ENCODE data around the gene SULT1B1.

The SULT1B1 gene

GRCh38 chr4:69748173-69748572, 12.2 kb downstream of the SULT1B1 start:
- H3K36me3 ChIP-seq (ENCODE audit: insufficient read depth, low read length) = no peaks in the 10 kb centered on the region
- H3K27me3 ChIP-seq (ENCODE audit: insufficient read depth, low read length) = no peaks in the 10 kb centered on the region
- no peaks in the 10 kb centered on the region for H3K4me1 ChIP-seq (ENCODE audit: insufficient read depth, low read length)
- no peak overlapping the region for H3K27ac ChIP-seq (ENCODE audit: low read depth, low read length)
- H3K9ac ChIP-seq (ENCODE audit: low read depth, low read length) = no peak overlapping the region
- WGBS = no CpG with 5 or more reads among the region's 1 CpG
- H3K4me3 ChIP-seq (ENCODE audit: low read length) = no peak overlapping the region
- no peaks in the 10 kb centered on the region for H3K9me3 ChIP-seq (ENCODE audit: insufficient read depth, low read depth, low read length)

- H3K36me3 ChIP-seq (ENCODE audit: insufficient read depth, low read length) = no peaks in the 10 kb centered on the region
- H3K9me3 ChIP-seq (ENCODE audit: insufficient read depth, low read depth, low read length) = peaks cover 5% of the 10 kb centered on the region; the same call in 1 of the 2 replicates
- H3K4me1 ChIP-seq (ENCODE audit: insufficient read depth, low read length) = no peaks in the 10 kb centered on the region
- no peak overlapping the region for H3K27ac ChIP-seq (ENCODE audit: low read depth, low read length)
- WGBS = 77% methylated on average over 11 of the region's 11 CpGs
- H3K4me3 ChIP-seq (ENCODE audit: low read length) = no peak overlapping the region
- H3K27me3 ChIP-seq (ENCODE audit: insufficient read depth, low read length) = no peaks in the 10 kb centered on the region
- H3K9ac ChIP-seq (ENCODE audit: low read depth, low read length) = no peak overlapping the region
Measured at GRCh38 chr4:69744157-69744478, 16.3 kb downstream of the SULT1B1 start.

- H3K4me3 ChIP-seq (ENCODE audit: low read length) = no peak overlapping the region
- no peak overlapping the region for H3K27ac ChIP-seq (ENCODE audit: low read depth, low read length)
- WGBS = 94% methylated on average over 13 of the region's 13 CpGs
- no peaks in the 10 kb centered on the region for H3K27me3 ChIP-seq (ENCODE audit: insufficient read depth, low read length)
- no peaks in the 10 kb centered on the region for H3K36me3 ChIP-seq (ENCODE audit: insufficient read depth, low read length)
- H3K4me1 ChIP-seq (ENCODE audit: insufficient read depth, low read length) = no peaks in the 10 kb centered on the region
- H3K9ac ChIP-seq (ENCODE audit: low read depth, low read length) = no peak overlapping the region
- peaks cover 5% of the 10 kb centered on the region; the same call in 1 of the 2 replicates for H3K9me3 ChIP-seq (ENCODE audit: insufficient read depth, low read depth, low read length)
Measured at GRCh38 chr4:69743476-69744156, 16.8 kb downstream of the SULT1B1 start.

- no peak overlapping the region for H3K4me3 ChIP-seq (ENCODE audit: low read length)
- no peaks in the 10 kb centered on the region for H3K4me1 ChIP-seq (ENCODE audit: insufficient read depth, low read length)
- H3K27ac ChIP-seq (ENCODE audit: low read depth, low read length) = no peak overlapping the region
- no peak overlapping the region for H3K9ac ChIP-seq (ENCODE audit: low read depth, low read length)
- H3K9me3 ChIP-seq (ENCODE audit: insufficient read depth, low read depth, low read length) = peaks cover 5% of the 10 kb centered on the region; the same call in 1 of the 2 replicates
- H3K27me3 ChIP-seq (ENCODE audit: insufficient read depth, low read length) = no peaks in the 10 kb centered on the region
- no peaks in the 10 kb centered on the region for H3K36me3 ChIP-seq (ENCODE audit: insufficient read depth, low read length)
- WGBS = 96% methylated on average over 9 of the region's 9 CpGs
Measured at GRCh38 chr4:69742596-69742995, 17.8 kb downstream of the SULT1B1 start.

- H3K9me3 ChIP-seq (ENCODE audit: insufficient read depth, low read depth, low read length) = peaks cover 5% of the 10 kb centered on the region; the same call in 1 of the 2 replicates
- H3K36me3 ChIP-seq (ENCODE audit: insufficient read depth, low read length) = no peaks in the 10 kb centered on the region
- 77% methylated on average over 1 of the region's 1 CpG for WGBS
Measured at GRCh38 chr4:69738872-69739271, 21.5 kb downstream of the SULT1B1 start.

GRCh38 chr4:69735119-69735518, 25.3 kb downstream of the SULT1B1 start:
- 95% methylated on average over 4 of the region's 4 CpGs for WGBS
- Histone ChIP-seq H3K9me3 (ENCODE audit: insufficient read depth, low read depth, low read length) (peaks cover 5% of the 10 kb centered on the region; the same call in 1 of the 2 replicates), H3K9ac (ENCODE audit: low read depth, low read length) (no peak overlapping the region), H3K4me1 (ENCODE audit: insufficient read depth, low read length) (no peaks in the 10 kb centered on the region), H3K27me3 (ENCODE audit: insufficient read depth, low read length) (no peaks in the 10 kb centered on the region), H3K27ac (ENCODE audit: low read depth, low read length) (no peak overlapping the region), H3K4me3 (ENCODE audit: low read length) (no peak overlapping the region), H3K36me3 (ENCODE audit: insufficient read depth, low read length) (no peaks in the 10 kb centered on the region)

More at GRCh38 chr4:69738872-69739271, 21.5 kb downstream of the SULT1B1 start:
- Histone ChIP-seq H3K27me3 (ENCODE audit: insufficient read depth, low read length) (no peaks in the 10 kb centered on the region), H3K4me3 (ENCODE audit: low read length) (no peak overlapping the region), H3K27ac (ENCODE audit: low read depth, low read length) (no peak overlapping the region), H3K4me1 (ENCODE audit: insufficient read depth, low read length) (no peaks in the 10 kb centered on the region), H3K9ac (ENCODE audit: low read depth, low read length) (no peak overlapping the region)

GRCh38 chr4:69731847-69732246, 28.6 kb downstream of the SULT1B1 start:
- no CpG with 5 or more reads among the region's 1 CpG for WGBS
- H3K4me3 ChIP-seq (ENCODE audit: low read length) = no peak overlapping the region
- H3K9ac ChIP-seq (ENCODE audit: low read depth, low read length) = no peak overlapping the region
- no peaks in the 10 kb centered on the region for H3K9me3 ChIP-seq (ENCODE audit: insufficient read depth, low read depth, low read length)
- no peaks in the 10 kb centered on the region for H3K27me3 ChIP-seq (ENCODE audit: insufficient read depth, low read length)
- H3K27ac ChIP-seq (ENCODE audit: low read depth, low read length) = no peak overlapping the region
- no peaks in the 10 kb centered on the region for H3K4me1 ChIP-seq (ENCODE audit: insufficient read depth, low read length)
- no peaks in the 10 kb centered on the region for H3K36me3 ChIP-seq (ENCODE audit: insufficient read depth, low read length)

GRCh38 chr4:69731241-69731640, 29.2 kb downstream of the SULT1B1 start:
- Histone ChIP-seq H3K4me1 (ENCODE audit: insufficient read depth, low read length) (0 out of 2 replicates have a peak, but pooled peaks cover 3% of the 10 kb centered on the region), H3K27me3 (ENCODE audit: insufficient read depth, low read length) (no peaks in the 10 kb centered on the region), H3K4me3 (ENCODE audit: low read length) (no peak overlapping the region), H3K36me3 (ENCODE audit: insufficient read depth, low read length) (no peaks in the 10 kb centered on the region), H3K27ac (ENCODE audit: low read depth, low read length) (no peak overlapping the region), H3K9ac (ENCODE audit: low read depth, low read length) (no peak overlapping the region), H3K9me3 (ENCODE audit: insufficient read depth, low read depth, low read length) (no peaks in the 10 kb centered on the region)
- 94% methylated on average over 1 of the region's 1 CpG for WGBS

- Histone ChIP-seq H3K9ac (ENCODE audit: low read depth, low read length) (no peak overlapping the region), H3K36me3 (ENCODE audit: insufficient read depth, low read length) (no peaks in the 10 kb centered on the region), H3K4me1 (ENCODE audit: insufficient read depth, low read length) (0 out of 2 replicates have a peak, but pooled peaks cover 3% of the 10 kb centered on the region), H3K9me3 (ENCODE audit: insufficient read depth, low read depth, low read length) (no peaks in the 10 kb centered on the region), H3K4me3 (ENCODE audit: low read length) (no peak overlapping the region), H3K27ac (ENCODE audit: low read depth, low read length) (no peak overlapping the region), H3K27me3 (ENCODE audit: insufficient read depth, low read length) (no peaks in the 10 kb centered on the region)
Measured at GRCh38 chr4:69730002-69730401, 30.4 kb downstream of the SULT1B1 start.

- Histone ChIP-seq H3K27me3 (ENCODE audit: insufficient read depth, low read length) (no peaks in the 10 kb centered on the region), H3K27ac (ENCODE audit: low read depth, low read length) (no peak overlapping the region), H3K4me3 (ENCODE audit: low read length) (no peak overlapping the region), H3K9ac (ENCODE audit: low read depth, low read length) (no peak overlapping the region), H3K9me3 (ENCODE audit: insufficient read depth, low read depth, low read length) (no peaks in the 10 kb centered on the region), H3K36me3 (ENCODE audit: insufficient read depth, low read length) (no peaks in the 10 kb centered on the region), H3K4me1 (ENCODE audit: insufficient read depth, low read length) (0 out of 2 replicates have a peak, but pooled peaks cover 3% of the 10 kb centered on the region)
- 100% methylated on average over 1 of the region's 2 CpGs for WGBS
Measured at GRCh38 chr4:69727926-69728325, 32.5 kb downstream of the SULT1B1 start.

GRCh38 chr4:69727426-69727825, 33.0 kb downstream of the SULT1B1 start:
- H3K4me3 ChIP-seq (ENCODE audit: low read length) = no peak overlapping the region
- H3K27me3 ChIP-seq (ENCODE audit: insufficient read depth, low read length) = no peaks in the 10 kb centered on the region
- no peaks in the 10 kb centered on the region for H3K9me3 ChIP-seq (ENCODE audit: insufficient read depth, low read depth, low read length)
- H3K36me3 ChIP-seq (ENCODE audit: insufficient read depth, low read length) = no peaks in the 10 kb centered on the region
- 0 out of 2 replicates have a peak, but pooled peaks cover 3% of the 10 kb centered on the region for H3K4me1 ChIP-seq (ENCODE audit: insufficient read depth, low read length)
- H3K9ac ChIP-seq (ENCODE audit: low read depth, low read length) = no peak overlapping the region
- WGBS = no CpG with 5 or more reads among the region's 1 CpG
- H3K27ac ChIP-seq (ENCODE audit: low read depth, low read length) = no peak overlapping the region

- 92% methylated on average over 2 of the region's 4 CpGs for WGBS
- Histone ChIP-seq H3K4me3 (ENCODE audit: low read length) (no peak overlapping the region), H3K36me3 (ENCODE audit: insufficient read depth, low read length) (no peaks in the 10 kb centered on the region)
Measured at GRCh38 chr4:69726971-69727370, 33.4 kb downstream of the SULT1B1 start.

More at GRCh38 chr4:69726971-69727370, 33.4 kb downstream of the SULT1B1 start:
- no peak overlapping the region for H3K27ac ChIP-seq (ENCODE audit: low read depth, low read length)
- H3K27me3 ChIP-seq (ENCODE audit: insufficient read depth, low read length) = no peaks in the 10 kb centered on the region
- 0 out of 2 replicates have a peak, but pooled peaks cover 3% of the 10 kb centered on the region for H3K4me1 ChIP-seq (ENCODE audit: insufficient read depth, low read length)
- H3K9ac ChIP-seq (ENCODE audit: low read depth, low read length) = no peak overlapping the region
- no peaks in the 10 kb centered on the region for H3K9me3 ChIP-seq (ENCODE audit: insufficient read depth, low read depth, low read length)
